EL (cell line): ENCODE results near the gene PDGFD.
A peak's percentile ranks its signal among the peaks of the same experiment; 100 is the strongest.

Experiments
- DNase-seq: peaks from one replicate; pipeline ENCODE4 v3.0.0-alpha.2; 2016

The PDGFD gene

GRCh38 chr11:104092744-104093143 is 71.2 kb downstream of the PDGFD start:
- no peak for DNase-seq

GRCh38 chr11:104091281-104092096 is 72.5 kb downstream of the PDGFD start:
- no peak for DNase-seq

- DNase-seq = no peak
Observed at GRCh38 chr11:104090767-104091166, 73.2 kb downstream of the PDGFD start.

- DNase-seq = no peak
Observed at GRCh38 chr11:104089481-104089880, 74.5 kb downstream of the PDGFD start.

GRCh38 chr11:104086621-104087020 is 77.3 kb downstream of the PDGFD start:
- no peak for DNase-seq

- DNase-seq = no peak
Observed at GRCh38 chr11:104078995-104079394, 85.0 kb downstream of the PDGFD start.

- no peak for DNase-seq
Observed at GRCh38 chr11:104078245-104078644, 85.7 kb downstream of the PDGFD start.

GRCh38 chr11:104076455-104076854 is 87.5 kb downstream of the PDGFD start:
- no peak for DNase-seq

GRCh38 chr11:104075706-104076105 is 88.2 kb downstream of the PDGFD start:
- no peak for DNase-seq

- no peak for DNase-seq
Observed at GRCh38 chr11:104075091-104075490, 88.9 kb downstream of the PDGFD start.

GRCh38 chr11:104073950-104074705 is 89.8 kb downstream of the PDGFD start:
- DNase-seq = peak; percentile 11

- DNase-seq = no peak
Observed at GRCh38 chr11:104067534-104067933, 96.4 kb downstream of the PDGFD start.

- DNase-seq = no peak
Observed at GRCh38 chr11:104064034-104064630, 99.8 kb downstream of the PDGFD start.

- no peak for DNase-seq
Observed at GRCh38 chr11:104061853-104062521, 102.0 kb downstream of the PDGFD start.

GRCh38 chr11:104060820-104061219 is 103.1 kb downstream of the PDGFD start:
- no peak for DNase-seq

- DNase-seq = no peak
Observed at GRCh38 chr11:104060004-104060794, 103.7 kb downstream of the PDGFD start.

GRCh38 chr11:104058680-104059079 is 105.3 kb downstream of the PDGFD start:
- DNase-seq = no peak

- no peak for DNase-seq
Observed at GRCh38 chr11:104057908-104058307, 106.0 kb downstream of the PDGFD start.

GRCh38 chr11:104055596-104055995 is 108.4 kb downstream of the PDGFD start:
- DNase-seq = no peak

- no peak for DNase-seq
Observed at GRCh38 chr11:104054911-104055529, 108.9 kb downstream of the PDGFD start.

- no peak for DNase-seq
Observed at GRCh38 chr11:104053743-104054478, 110.0 kb downstream of the PDGFD start.
